Heart right ventricle (tissue), 16 donors: ENCODE measurements around the gene ABCA4. TPM values are rescaled to one million over a fixed set of nuclear protein-coding genes. Genes with fewer than 3 reads are reported as not detected.

Experiments
- ATAC-seq, 8 donors: fragments of 200-7000 bp; cut with Tn5 transposase; one replicate each; pipeline ENCODE4 v1.9.1; 2020; ENCODE audit warnings: mild to moderate bottlenecking in 8 of 8, moderate library complexity in 8 of 8, moderate number of reproducible peaks in 1 of 8
- DNase-seq, 2 donors: peaks; one replicate each; pipeline ENCODE4 v3.0.0-alpha.2; 2020
- H3K27ac ChIP-seq, 10 donors: fragments of 200-600 bp; sonication (generic) in 2 of 10; one replicate each; pipeline versions ENCODE4 v1.5.0 to v1.8.0; 2020 to 2022; ENCODE audit warnings: mild to moderate bottlenecking in 3 of 10
- H3K27me3 ChIP-seq, 7 donors: fragments of 200-600 bp; one replicate each; pipeline ENCODE4 v1.8.0; 2021 to 2022; ENCODE audit warnings: mild to moderate bottlenecking in 2 of 7
- H3K36me3 ChIP-seq, 9 donors: fragments of 200-600 bp; sonication (generic) in 1 of 9; one replicate each; pipeline versions ENCODE4 v1.5.0 to v1.8.0; 2020 to 2022; ENCODE audit warnings: mild to moderate bottlenecking in 2 of 9
- H3K4me1 ChIP-seq, 9 donors: fragments of 200-600 bp; sonication (generic) in 1 of 9; one replicate each; pipeline versions ENCODE4 v1.5.0 to v1.8.0; 2020 to 2022; ENCODE audit warnings: mild to moderate bottlenecking in 4 of 9
- H3K4me3 ChIP-seq, 10 donors: fragments of 200-600 bp; sonication (generic) in 2 of 10; one replicate each; pipeline versions ENCODE4 v1.5.0 to v1.8.0; 2020 to 2022; ENCODE audit warnings: mild to moderate bottlenecking in 7 of 10, moderate library complexity in 2 of 10
- H3K9me3 ChIP-seq, 11 donors: fragments of 200-600 bp in 10 of 11; sonication (generic) in 2 of 11; one replicate each; pipeline versions ENCODE4 v1.5.0 to v1.8.0; 2013 to 2022; ENCODE audit warnings: mild to moderate bottlenecking in 2 of 11, control low read depth in 1 of 11, moderate library complexity in 1 of 11
- CTCF ChIP-seq, 9 donors: fragments of 200-600 bp; sonication (generic) in 2 of 9; IDR thresholded peaks; one replicate each; pipeline versions ENCODE4 v1.5.0 to v1.8.0; 2021 to 2022; ENCODE audit warnings: antibody characterized with exemption in 9 of 9, mild to moderate bottlenecking in 5 of 9, moderate library complexity in 1 of 9
- WGBS, 2 donors: extraction: QIAGEN DNeasy Blood & Tissue Kit; methylation state at CpG; one replicate each; pipeline ENCODE4 v1.1.7; 2013; ENCODE audit warnings: inconsistent platforms in 1 of 2; 5-methylcytosine and 5-hydroxymethylcytosine counted together
- intact Hi-C, 10 donors: fragments of 100-400 bp; cut with DNase I; formaldehyde crosslinking; loops; one replicate each; pipeline versions ENCODE4 v1.11.1 to v1.14.2; 2022
- polyA plus RNA-seq, 2 donors: library from polyadenylated mRNA; stranded (reverse); fragments of 200-250 nt; gene quantifications; one replicate each; pipeline ENCODE4 v1.2.3, GENCODE V29; 2013
- total RNA-seq, 10 donors: library from RNA; stranded (reverse); fragmentation: NEBNext Ultra II Directional in 3 of 10; extraction: Animal tissue kit (Norgen Biotek cat#: 25700) in 3 of 10; gene quantifications; one replicate each; pipeline versions ENCODE4 v1.2.1 to v1.2.4, GENCODE V29; 2021 to 2023
- donor health status: Arrhythmogenic right ventricular cardiomyopathy.
- donor health status: ischemic (EF 13 %, LVEDD 7.1; RV severe dilation, severe dysfunction).
- donor health status: healthy with polysubstance abuse.
- donor health status: DM: no; HTN: yes; CAD: no.
- donor health status: DM: no; HTN: no; CAD: no.
- donor health status: ischemic (EF 25% LVEDD 6.9; RV normal size, moderate dysfunction).
- donor health status: ischemic (EF 25% LVEDD 5.7; RV mildly dilated, moderate dysfunction).
- donor health status: healthy.
- donor health status: DM: yes; HTN: yes; CAD: no.
- donor health status: Ischemic cardiomyopathy.
- donor health status: ischemic (EF 35%, LVEDD 5.7; RV mildly dilated, moderate dysfunction).
- donor health status: nonischemic (EF 11% LVEDD 7.7; RV severe dilation, severe dysfunction).
- donor health status: DM: yes; HTN: yes; CAD: no.
- donor health status: PGD.
- donor health status: ischemic (EF 29% LVEDD 5.4; RV normal size, mild dysfunction).
- donor health status: nonischemic (EF 23%, LVEDD 6.1; RV moderate dilation, normal function).

Gene ABCA4
- total and polyA plus RNA-seq, 12 donors, result 0.05 to 0.66 (median 0.21) TPM

DNA sequence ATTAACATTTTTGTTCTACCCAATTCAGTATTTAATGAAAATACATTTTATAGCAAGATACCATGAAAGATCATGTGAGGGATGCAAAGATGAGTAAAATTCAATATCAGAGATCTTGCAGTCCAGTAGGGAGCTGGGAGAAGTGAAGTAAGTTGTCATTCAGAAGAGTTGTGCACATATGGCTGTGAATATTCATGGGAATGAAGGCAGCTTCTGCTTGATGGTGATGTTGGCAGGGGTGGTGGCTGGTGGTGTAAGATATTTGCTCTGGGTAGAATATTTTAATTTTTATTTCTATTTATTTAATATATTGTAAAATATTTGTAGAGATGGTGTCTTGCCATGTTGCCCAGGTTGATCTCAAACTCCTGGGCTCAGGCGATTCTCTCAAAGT is 139.7 kb downstream of the ABCA4 start:
- Histone ChIP-seq H3K27ac (peak overlapping the region in 2 of 10 donors; percentile 17 to 77), H3K4me3 (no peak overlapping the region), H3K9me3 (no peaks in the 10 kb centered on the region), H3K27me3 (no peaks in the 10 kb centered on the region), H3K4me1 (peaks cover 0 to 23% (median 11%) of the 10 kb centered on the region in 9 donors), H3K36me3 (no peaks in the 10 kb centered on the region)
- no peak for DNase-seq
- 94% methylated on average over 1 of the region's 1 CpG for WGBS, 2 donors
- no peak for TF ChIP-seq CTCF (IDR thresholded peaks at IDR 0.05)
- intact Hi-C loops, result no loop called here
- ATAC-seq, result no peak

DNA sequence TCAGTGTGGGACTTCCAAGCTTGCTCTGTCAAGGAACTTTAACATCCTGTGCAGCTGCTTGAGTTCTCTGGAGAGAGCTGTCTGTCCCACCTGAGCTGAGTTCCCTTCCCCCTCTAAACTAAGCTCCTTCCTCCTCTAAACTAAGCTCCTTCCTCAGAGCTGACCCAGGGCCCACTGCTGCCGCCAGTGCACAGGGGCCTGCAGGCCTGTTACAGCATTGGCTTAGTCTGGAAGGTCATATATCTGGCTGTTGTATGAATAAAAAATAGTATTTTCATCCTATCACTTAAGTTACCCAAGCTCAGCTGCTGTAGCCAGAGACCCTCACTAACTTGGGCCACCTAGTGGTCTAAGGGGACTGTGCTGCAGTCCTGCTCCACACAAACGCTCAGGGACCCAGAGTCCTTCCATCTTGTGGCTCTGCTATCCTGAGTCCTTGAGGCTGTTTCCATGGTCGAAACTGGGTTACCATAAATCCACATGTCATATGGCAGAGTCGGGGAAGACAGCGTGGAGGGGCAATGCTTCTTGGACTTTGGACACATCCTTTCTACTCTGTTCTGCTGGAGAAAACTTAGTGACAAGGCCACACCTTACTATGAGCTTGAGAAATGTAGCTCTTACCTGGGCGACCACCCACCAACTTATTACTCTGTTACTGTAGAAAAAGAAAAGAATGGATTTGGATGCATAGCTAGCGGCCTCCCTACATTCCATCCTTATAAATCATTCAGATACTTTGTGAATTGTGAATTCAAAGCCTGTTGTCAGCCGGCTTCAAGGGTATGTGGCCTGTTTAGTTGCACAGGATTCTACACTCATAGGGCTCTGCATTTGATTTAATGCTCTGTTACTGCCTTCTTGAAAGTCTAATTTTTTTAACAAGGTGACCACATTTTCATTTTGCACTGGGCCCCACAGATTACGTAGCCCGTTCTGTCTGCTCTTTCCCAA is 140.4 kb downstream of the ABCA4 start:
- peak overlapping the region in 7 of 10 donors; percentile 21 to 77 (median 71) for H3K27ac ChIP-seq
- H3K4me3 ChIP-seq, result no peak overlapping the region
- peak in 5 of 9 donors; percentile 9 to 29 (median 23) for TF ChIP-seq CTCF (IDR thresholded peaks at IDR 0.05)
- no peaks in the 10 kb centered on the region for H3K9me3 ChIP-seq
- no peak for DNase-seq
- intact Hi-C loops, result no loop called here
- peaks cover 0 to 23% (median 11%) of the 10 kb centered on the region in 9 donors for H3K4me1 ChIP-seq
- H3K27me3 ChIP-seq, result no peaks in the 10 kb centered on the region
- 88 to 91% methylated on average over 10 of the region's 10 CpGs for whole genome bisulfite sequencing, 2 donors
- ATAC-seq, result peak in 5 of 8 donors; percentile 22 to 56 (median 46)
- no peaks in the 10 kb centered on the region for H3K36me3 ChIP-seq

- Histone ChIP-seq H3K27ac (peak overlapping the region in 7 of 10 donors; percentile 21 to 77 (median 71)), H3K4me3 (no peak overlapping the region), H3K36me3 (no peaks in the 10 kb centered on the region), H3K4me1 (peaks cover 0 to 23% (median 11%) of the 10 kb centered on the region in 9 donors), H3K27me3 (no peaks in the 10 kb centered on the region), H3K9me3 (no peaks in the 10 kb centered on the region)
- intact Hi-C loops, result no loop called here
- WGBS, 2 donors, result 36 to 45% methylated on average over 4 of the region's 4 CpGs
- no peak for TF ChIP-seq CTCF (IDR thresholded peaks at IDR 0.05)
- ATAC-seq (peak; percentile 47 to 89 (median 84)), DNase-seq (peak in 1 of 2 donors; percentile 65)
Observed at GRCh38 chr1:93979718-93980319, 141.1 kb downstream of the ABCA4 start.

DNA sequence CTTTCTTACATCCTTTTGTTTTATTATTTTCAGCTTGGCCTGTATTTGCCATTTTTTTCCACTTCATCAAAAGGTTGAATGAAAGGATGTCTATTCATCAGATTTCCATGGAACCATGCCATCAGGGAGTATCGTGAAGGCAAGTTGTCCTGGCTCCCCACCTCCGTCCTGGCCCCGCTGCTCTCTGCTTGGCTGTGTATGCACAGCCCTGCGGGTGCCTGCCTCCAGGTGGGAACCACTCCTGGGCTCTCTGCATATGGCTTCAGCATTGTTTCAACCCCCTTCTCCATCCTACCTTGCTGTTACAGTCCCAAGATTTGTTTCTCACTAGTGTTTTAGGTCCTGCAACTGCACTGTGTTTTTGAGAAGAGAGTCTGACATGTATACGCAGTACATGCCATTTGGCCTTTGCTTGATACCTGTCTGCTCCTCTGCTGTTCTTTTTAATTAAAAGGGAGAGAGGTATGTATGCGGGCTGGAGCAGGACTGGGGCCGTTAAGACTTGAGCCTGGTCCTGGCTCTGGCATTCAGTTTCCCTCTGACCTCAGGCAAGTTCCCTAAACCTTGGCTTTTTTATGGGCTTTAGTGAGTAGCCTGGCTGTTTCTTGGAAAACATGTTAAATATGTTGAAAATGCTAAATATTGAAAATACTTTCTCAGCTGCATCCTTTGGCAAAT is 141.8 kb downstream of the ABCA4 start:
- Histone ChIP-seq H3K4me3 (no peak overlapping the region), H3K27me3 (no peaks in the 10 kb centered on the region), H3K9me3 (no peaks in the 10 kb centered on the region), H3K27ac (peak overlapping the region in 5 of 10 donors; percentile 58 to 77 (median 71)), H3K36me3 (no peaks in the 10 kb centered on the region), H3K4me1 (peaks cover 0 to 23% (median 11%) of the 10 kb centered on the region in 9 donors)
- TF ChIP-seq CTCF (IDR thresholded peaks at IDR 0.05), result no peak
- ATAC-seq (peak in 2 of 8 donors; percentile 19 to 28), DNase-seq (no peak)
- 67 to 78% methylated on average over 7 of the region's 7 CpGs for WGBS, 2 donors
- intact Hi-C loops, result no loop called here
